ENCODE data around the gene PRRT2. TPM values are rescaled to one million over a fixed set of nuclear protein-coding genes. Genes with fewer than 3 reads are reported as not detected.

PRRT2 gene
- polyA plus RNA-seq, 2 of the 4 experiments (the other 2 are of a cell fraction), result 0.25 to 0.44 TPM

- TF ChIP-seq RNF2 (IDR thresholded peaks at IDR 0.05; ENCODE audit: borderline replicate concordance, low read depth), result no peak
- TF ChIP-seq, protein P1, sequence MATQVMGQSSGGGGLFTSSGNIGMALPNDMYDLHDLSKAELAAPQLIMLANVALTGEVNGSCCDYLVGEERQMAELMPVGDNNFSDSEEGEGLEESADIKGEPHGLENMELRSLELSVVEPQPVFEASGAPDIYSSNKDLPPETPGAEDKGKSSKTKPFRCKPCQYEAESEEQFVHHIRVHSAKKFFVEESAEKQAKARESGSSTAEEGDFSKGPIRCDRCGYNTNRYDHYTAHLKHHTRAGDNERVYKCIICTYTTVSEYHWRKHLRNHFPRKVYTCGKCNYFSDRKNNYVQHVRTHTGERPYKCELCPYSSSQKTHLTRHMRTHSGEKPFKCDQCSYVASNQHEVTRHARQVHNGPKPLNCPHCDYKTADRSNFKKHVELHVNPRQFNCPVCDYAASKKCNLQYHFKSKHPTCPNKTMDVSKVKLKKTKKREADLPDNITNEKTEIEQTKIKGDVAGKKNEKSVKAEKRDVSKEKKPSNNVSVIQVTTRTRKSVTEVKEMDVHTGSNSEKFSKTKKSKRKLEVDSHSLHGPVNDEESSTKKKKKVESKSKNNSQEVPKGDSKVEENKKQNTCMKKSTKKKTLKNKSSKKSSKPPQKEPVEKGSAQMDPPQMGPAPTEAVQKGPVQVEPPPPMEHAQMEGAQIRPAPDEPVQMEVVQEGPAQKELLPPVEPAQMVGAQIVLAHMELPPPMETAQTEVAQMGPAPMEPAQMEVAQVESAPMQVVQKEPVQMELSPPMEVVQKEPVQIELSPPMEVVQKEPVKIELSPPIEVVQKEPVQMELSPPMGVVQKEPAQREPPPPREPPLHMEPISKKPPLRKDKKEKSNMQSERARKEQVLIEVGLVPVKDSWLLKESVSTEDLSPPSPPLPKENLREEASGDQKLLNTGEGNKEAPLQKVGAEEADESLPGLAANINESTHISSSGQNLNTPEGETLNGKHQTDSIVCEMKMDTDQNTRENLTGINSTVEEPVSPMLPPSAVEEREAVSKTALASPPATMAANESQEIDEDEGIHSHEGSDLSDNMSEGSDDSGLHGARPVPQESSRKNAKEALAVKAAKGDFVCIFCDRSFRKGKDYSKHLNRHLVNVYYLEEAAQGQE (IDR thresholded peaks at IDR 0.05), result no peak
- no peak for TF ChIP-seq GATA3 (IDR thresholded peaks at IDR 0.05; ENCODE audit: borderline replicate concordance)
- no peak for TF ChIP-seq SREBF2 (IDR thresholded peaks at IDR 0.05)
- TF ChIP-seq FOSB (CRISPR knock-in tag; IDR thresholded peaks at IDR 0.05), result no peak
- no peak for TF ChIP-seq MAFK (IDR thresholded peaks at IDR 0.05; ENCODE audit: partially characterized antibody)
- TF ChIP-seq HEYL (CRISPR knock-in tag; IDR thresholded peaks at IDR 0.05), result no peak
- no peak for TF ChIP-seq ESRRA (IDR thresholded peaks at IDR 0.05; ENCODE audit: borderline replicate concordance, low read length)
- no peak for TF ChIP-seq MAZ (IDR thresholded peaks at IDR 0.05; ENCODE audit: borderline replicate concordance, low read depth, low read length)
- no peak for TF ChIP-seq HOXA7 (CRISPR knock-in tag; IDR thresholded peaks at IDR 0.05)
- TF ChIP-seq, protein P2, sequence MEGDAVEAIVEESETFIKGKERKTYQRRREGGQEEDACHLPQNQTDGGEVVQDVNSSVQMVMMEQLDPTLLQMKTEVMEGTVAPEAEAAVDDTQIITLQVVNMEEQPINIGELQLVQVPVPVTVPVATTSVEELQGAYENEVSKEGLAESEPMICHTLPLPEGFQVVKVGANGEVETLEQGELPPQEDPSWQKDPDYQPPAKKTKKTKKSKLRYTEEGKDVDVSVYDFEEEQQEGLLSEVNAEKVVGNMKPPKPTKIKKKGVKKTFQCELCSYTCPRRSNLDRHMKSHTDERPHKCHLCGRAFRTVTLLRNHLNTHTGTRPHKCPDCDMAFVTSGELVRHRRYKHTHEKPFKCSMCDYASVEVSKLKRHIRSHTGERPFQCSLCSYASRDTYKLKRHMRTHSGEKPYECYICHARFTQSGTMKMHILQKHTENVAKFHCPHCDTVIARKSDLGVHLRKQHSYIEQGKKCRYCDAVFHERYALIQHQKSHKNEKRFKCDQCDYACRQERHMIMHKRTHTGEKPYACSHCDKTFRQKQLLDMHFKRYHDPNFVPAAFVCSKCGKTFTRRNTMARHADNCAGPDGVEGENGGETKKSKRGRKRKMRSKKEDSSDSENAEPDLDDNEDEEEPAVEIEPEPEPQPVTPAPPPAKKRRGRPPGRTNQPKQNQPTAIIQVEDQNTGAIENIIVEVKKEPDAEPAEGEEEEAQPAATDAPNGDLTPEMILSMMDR (IDR thresholded peaks at IDR 0.05), result no peak
- TF ChIP-seq, protein P3, sequence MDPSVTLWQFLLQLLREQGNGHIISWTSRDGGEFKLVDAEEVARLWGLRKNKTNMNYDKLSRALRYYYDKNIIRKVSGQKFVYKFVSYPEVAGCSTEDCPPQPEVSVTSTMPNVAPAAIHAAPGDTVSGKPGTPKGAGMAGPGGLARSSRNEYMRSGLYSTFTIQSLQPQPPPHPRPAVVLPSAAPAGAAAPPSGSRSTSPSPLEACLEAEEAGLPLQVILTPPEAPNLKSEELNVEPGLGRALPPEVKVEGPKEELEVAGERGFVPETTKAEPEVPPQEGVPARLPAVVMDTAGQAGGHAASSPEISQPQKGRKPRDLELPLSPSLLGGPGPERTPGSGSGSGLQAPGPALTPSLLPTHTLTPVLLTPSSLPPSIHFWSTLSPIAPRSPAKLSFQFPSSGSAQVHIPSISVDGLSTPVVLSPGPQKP (IDR thresholded peaks at IDR 0.05; ENCODE audit: low read depth, low read length), result no peak
- no peak for TF ChIP-seq JUN (IDR thresholded peaks at IDR 0.05)
- no peaks in the 10 kb centered on the region for H3K9me3 ChIP-seq
- FAIRE-seq (no peak), ATAC-seq (no peak), DNase-seq (ENCODE audit: low read depth in 1 of 2, low spot score in 1 of 2) (no peak)
- WGBS (ENCODE audit: missing lambda C conversion rate), result 95% methylated on average over 11 of the region's 11 CpGs
- H3K4me3 ChIP-seq, result no peak overlapping the region
- H3K27ac ChIP-seq, result peak overlapping the region in 1 of 2 experiments; percentile 92; a peak in 1 of 6 replicates
- peaks cover 59% of the 10 kb centered on the region for H3K4me1 ChIP-seq
- H3K4me2 ChIP-seq, result no peak overlapping the region
- POLR2A ChIA-PET, result no interaction called here
- CTCF ChIA-PET, result interaction anchor here (0.9 kb wide), 1 partner anchor 18 kb away, joined by 4 read pairs; no protein-coding TSS in a partner anchor
Observed at GRCh38 chr16:29830774-29831173, 18.8 kb downstream of the PRRT2 start.

GRCh38 chr16:29831490-29831889 is 19.5 kb downstream of the PRRT2 start:
- ChIA-PET CTCF (interaction anchor here (0.9 kb wide), 1 partner anchor 17 kb away, joined by 4 read pairs; no protein-coding TSS in a partner anchor), POLR2A (no interaction called here)
- ATAC-seq (no peak), FAIRE-seq (no peak), DNase-seq (ENCODE audit: low read depth in 1 of 2, low spot score in 1 of 2) (no peak)
- Histone ChIP-seq H3K4me2 (no peak overlapping the region), H3K4me3 (no peak overlapping the region), H3K4me1 (peaks cover 54% of the 10 kb centered on the region), H3K9me3 (no peaks in the 10 kb centered on the region), H3K27ac (no peak overlapping the region)
- 93% methylated on average over 1 of the region's 2 CpGs for WGBS (ENCODE audit: missing lambda C conversion rate)
- TF ChIP-seq, protein P3 (IDR thresholded peaks at IDR 0.05; ENCODE audit: low read depth, low read length), result no peak
- TF ChIP-seq CBX2 (IDR thresholded peaks at IDR 0.05; ENCODE audit: borderline replicate concordance, low read depth), result no peak
- no peak for TF ChIP-seq PBX3 (IDR thresholded peaks at IDR 0.05)
- no peak for TF ChIP-seq RNF2 (IDR thresholded peaks at IDR 0.05; ENCODE audit: borderline replicate concordance, low read depth)
- TF ChIP-seq SREBF2 (IDR thresholded peaks at IDR 0.05), result no peak
- TF ChIP-seq ZNF302 (CRISPR knock-in tag; IDR thresholded peaks at IDR 0.05), result no peak
- no peak for TF ChIP-seq NR3C1 (IDR thresholded peaks at IDR 0.05)
- no peak for TF ChIP-seq GATA3 (IDR thresholded peaks at IDR 0.05; ENCODE audit: borderline replicate concordance)
- TF ChIP-seq HDAC2 (IDR thresholded peaks at IDR 0.05), result no peak
- TF ChIP-seq POLR2AphosphoS2 (conservative IDR thresholded peaks at IDR 0.05; ENCODE audit: low read length), result no peak
- TF ChIP-seq JUN (IDR thresholded peaks at IDR 0.05), result no peak
- no peak for TF ChIP-seq SMC3 (IDR thresholded peaks at IDR 0.05)
- no peak for TF ChIP-seq MAZ (IDR thresholded peaks at IDR 0.05; ENCODE audit: borderline replicate concordance, low read depth, low read length)
- TF ChIP-seq BHLHE40 (IDR thresholded peaks at IDR 0.05; ENCODE audit: low read depth, low read length), result no peak
- no peak for TF ChIP-seq USF2 (IDR thresholded peaks at IDR 0.05)
- no peak for TF ChIP-seq RFX5 (IDR thresholded peaks at IDR 0.05)
- TF ChIP-seq HEYL (CRISPR knock-in tag; IDR thresholded peaks at IDR 0.05), result no peak
- no peak for TF ChIP-seq POLR2A (IDR thresholded peaks at IDR 0.05; ENCODE audit: low read length)
- TF ChIP-seq FOXS1 (CRISPR knock-in tag; IDR thresholded peaks at IDR 0.05), result no peak
- no peak for TF ChIP-seq NPAS2 (CRISPR knock-in tag; IDR thresholded peaks at IDR 0.05; ENCODE audit: borderline replicate concordance)
